Brain microvascular endothelial cell (primary cell): ENCODE data around the gene CCDC80.

Experiments used
- DNase-seq: peaks from one replicate; pipeline ENCODE4 v3.0.0-alpha.2; 2020
- H3K27ac ChIP-seq: fragments of 250-450 bp; sonication (Bioruptor Pico); 2 replicates; pipeline ENCODE4 v1.5.1; 2020; ENCODE audit warnings: mild to moderate bottlenecking, moderate library complexity
- H3K27me3 ChIP-seq: fragments of 250-450 bp; sonication (Bioruptor Pico); replicated peaks from 2 replicates; pipeline ENCODE4 v1.5.1; 2020; ENCODE audit warnings: mild to moderate bottlenecking
- H3K36me3 ChIP-seq: fragments of 250-450 bp; sonication (Bioruptor Pico); replicated peaks from 2 replicates; pipeline ENCODE4 v1.5.1; 2020; ENCODE audit warnings: mild to moderate bottlenecking
- H3K4me3 ChIP-seq: 2 replicates; pipeline ENCODE4 v1.5.1; 2011; ENCODE audit warnings: low read depth, mild to moderate bottlenecking, control low read depth, low read length, moderate library complexity
- in situ Hi-C: cut with HindIII; loops from 2 replicates; pipeline ENCODE4 v1.10.0; 2017; ENCODE audit warnings: low sequenced_read_pairs, low pct_ligation_motif_present
- TF ChIP-seq, protein P1 (sequence below): IDR thresholded peaks from 2 replicates; pipeline ENCODE4 v1.5.1; 2011; ENCODE audit warnings: low read depth, mild to moderate bottlenecking, moderate library complexity, low read length, control low read depth, inconsistent platforms; ENCODE audit errors: missing control alignments

CCDC80 gene

DNA sequence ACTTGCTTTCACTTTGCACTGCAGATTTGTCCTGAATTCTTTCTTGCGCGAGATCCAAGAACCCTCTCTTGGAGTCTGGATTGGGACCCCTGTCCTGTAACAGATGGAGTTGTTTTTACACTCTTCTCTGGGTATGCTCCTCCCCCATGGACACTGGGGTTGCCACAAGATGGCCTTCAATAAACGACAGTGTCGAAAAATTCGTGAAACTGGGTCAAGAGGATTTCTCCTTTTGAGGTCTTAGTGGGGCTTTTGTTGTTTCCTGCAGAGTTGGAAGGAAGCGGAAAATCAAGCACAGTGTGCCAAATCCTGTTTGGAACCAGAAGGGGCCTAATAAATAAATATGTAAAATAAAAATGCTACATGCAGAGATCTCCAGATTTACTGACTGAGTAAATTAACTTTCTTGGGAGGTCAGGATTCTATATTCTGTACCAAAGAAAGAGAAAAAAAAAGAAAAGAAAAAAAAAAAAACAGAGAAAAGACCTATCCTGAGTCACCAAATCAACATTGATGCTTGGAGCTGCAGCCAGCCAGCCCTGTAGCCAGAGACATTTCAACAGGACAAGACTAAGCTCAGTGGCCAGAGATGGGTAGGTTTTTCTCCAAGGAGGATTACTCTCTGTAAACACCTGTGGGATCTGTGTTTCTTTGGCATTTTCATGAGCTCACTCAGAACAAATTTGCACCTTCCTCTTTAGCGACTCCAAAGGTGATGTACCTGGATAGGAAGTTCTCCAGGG is 24.8 kb downstream of the CCDC80 start:
- DNase-seq = no peak
- H3K4me3 ChIP-seq = no peak overlapping the region
- TF ChIP-seq, protein P1, sequence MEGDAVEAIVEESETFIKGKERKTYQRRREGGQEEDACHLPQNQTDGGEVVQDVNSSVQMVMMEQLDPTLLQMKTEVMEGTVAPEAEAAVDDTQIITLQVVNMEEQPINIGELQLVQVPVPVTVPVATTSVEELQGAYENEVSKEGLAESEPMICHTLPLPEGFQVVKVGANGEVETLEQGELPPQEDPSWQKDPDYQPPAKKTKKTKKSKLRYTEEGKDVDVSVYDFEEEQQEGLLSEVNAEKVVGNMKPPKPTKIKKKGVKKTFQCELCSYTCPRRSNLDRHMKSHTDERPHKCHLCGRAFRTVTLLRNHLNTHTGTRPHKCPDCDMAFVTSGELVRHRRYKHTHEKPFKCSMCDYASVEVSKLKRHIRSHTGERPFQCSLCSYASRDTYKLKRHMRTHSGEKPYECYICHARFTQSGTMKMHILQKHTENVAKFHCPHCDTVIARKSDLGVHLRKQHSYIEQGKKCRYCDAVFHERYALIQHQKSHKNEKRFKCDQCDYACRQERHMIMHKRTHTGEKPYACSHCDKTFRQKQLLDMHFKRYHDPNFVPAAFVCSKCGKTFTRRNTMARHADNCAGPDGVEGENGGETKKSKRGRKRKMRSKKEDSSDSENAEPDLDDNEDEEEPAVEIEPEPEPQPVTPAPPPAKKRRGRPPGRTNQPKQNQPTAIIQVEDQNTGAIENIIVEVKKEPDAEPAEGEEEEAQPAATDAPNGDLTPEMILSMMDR = no peak
- H3K27me3 ChIP-seq = no peaks in the 10 kb centered on the region
- no peak overlapping the region for H3K27ac ChIP-seq
- in situ Hi-C loops = no loop called here
- peaks cover 70% of the 10 kb centered on the region for H3K36me3 ChIP-seq

DNA sequence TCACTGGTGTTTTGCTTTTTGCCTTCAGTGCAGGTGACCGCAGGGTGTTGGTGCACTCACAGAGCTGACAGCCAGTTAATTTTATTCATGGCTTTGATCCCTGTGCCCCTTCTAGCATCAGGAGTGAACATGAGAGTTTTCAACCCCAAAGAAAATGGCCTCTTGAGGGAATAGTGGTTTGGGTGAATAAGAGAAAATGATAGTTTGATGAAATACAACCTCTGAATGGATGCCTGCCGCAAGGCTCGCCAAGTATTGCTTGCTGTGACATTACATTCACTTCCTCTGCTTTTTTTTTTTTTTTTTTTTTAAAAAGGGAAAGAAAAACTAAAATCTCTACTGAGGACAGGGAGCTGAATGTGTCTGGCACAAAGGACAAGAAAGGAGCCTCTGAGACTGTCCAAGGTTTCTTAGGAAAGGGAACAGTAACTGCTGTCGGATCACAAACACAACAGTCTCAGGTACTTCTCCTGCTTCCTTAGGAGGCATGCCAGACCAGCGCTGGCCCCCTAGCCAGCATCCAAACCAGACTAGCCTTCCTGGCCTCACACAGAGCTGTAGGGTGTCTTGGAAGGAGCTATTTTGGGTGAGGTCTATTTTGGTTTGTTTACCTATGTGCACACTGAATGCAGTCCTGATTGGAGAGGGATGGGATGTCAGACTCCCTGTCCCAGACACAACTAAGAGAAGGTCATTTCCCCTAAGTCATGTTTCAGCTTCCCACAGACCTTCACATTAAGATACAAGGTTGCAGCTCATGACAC is 29.0 kb downstream of the CCDC80 start:
- DNase-seq = no peak
- in situ Hi-C loops = no loop called here
- no peak overlapping the region for H3K4me3 ChIP-seq
- no peak overlapping the region for H3K27ac ChIP-seq
- TF ChIP-seq, protein P1 = no peak
- H3K36me3 ChIP-seq = peaks cover 72% of the 10 kb centered on the region
- H3K27me3 ChIP-seq = no peaks in the 10 kb centered on the region

DNA sequence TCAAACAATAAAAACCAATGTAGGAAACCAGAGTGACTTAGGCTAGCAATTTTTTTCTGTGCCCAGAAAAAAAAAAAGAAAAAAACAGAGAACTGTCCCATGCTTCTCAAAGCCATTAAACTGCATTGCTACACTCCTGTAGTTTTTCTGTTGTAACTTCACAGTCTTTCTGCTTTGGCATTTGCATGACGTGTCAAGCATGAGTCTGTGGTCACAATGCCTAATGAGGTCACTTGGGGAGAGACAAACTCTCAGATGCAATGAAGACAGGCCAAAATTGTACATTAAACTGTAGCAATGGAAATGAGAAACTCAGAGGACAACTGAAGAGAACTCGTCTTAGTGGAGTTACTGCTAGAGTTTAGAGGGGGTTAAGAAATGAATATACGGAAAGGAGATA is 30.8 kb downstream of the CCDC80 start:
- peak; percentile 24 for DNase-seq
- Histone ChIP-seq H3K27me3 (no peaks in the 10 kb centered on the region), H3K36me3 (peaks cover 68% of the 10 kb centered on the region), H3K4me3 (no peak overlapping the region), H3K27ac (no peak overlapping the region)
- in situ Hi-C loops = no loop called here
- TF ChIP-seq, protein P1 = no peak

DNA sequence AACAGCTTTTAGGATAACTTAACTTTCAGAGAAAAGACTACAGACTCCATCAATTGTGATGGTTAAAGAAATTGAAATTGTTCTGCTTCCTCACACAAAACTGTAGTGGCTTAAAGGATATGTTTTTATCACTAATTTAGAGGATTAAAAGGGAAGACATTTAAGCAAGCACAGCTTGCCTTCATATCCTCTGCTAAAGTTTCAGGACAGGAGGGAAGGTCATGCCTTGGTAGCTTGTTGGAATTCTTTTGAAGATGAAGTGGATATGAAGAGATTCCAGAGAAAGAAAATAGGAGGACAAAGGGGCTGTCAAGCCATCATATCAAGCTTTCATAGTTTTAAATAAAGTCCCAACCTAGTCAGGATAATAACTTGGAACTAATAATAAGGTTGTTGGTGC is 33.1 kb downstream of the CCDC80 start:
- no peak for DNase-seq
- Histone ChIP-seq H3K27me3 (no peaks in the 10 kb centered on the region), H3K4me3 (no peak overlapping the region), H3K27ac (no peak overlapping the region), H3K36me3 (peaks cover 52% of the 10 kb centered on the region)
- in situ Hi-C loops = no loop called here
- TF ChIP-seq, protein P1 = no peak

DNA sequence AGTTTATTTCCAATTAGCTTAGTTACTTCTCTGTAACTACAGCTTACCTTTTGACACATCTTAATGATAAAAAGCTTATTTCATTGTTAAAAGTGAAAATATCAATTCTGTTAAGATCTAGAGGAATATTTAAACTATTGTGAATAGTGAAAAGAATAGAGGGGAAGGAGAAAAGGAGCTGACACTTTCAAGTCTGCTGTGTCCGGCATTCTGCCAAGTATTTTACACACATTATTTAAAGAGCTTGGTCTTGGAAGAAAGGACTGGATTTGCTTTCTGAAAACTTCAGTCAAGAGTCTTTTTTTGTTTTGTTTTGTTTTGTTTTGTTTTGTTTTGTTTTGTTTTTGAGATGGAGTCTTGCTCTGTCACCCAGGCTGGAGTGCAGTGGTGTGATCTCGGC is 34.8 kb downstream of the CCDC80 start:
- H3K27ac ChIP-seq = peak overlapping the region; percentile 91
- in situ Hi-C loops = no loop called here
- H3K36me3 ChIP-seq = peaks cover 43% of the 10 kb centered on the region
- H3K27me3 ChIP-seq = no peaks in the 10 kb centered on the region
- no peak for DNase-seq
- no peak overlapping the region for H3K4me3 ChIP-seq
- TF ChIP-seq, protein P1 = no peak
